HFF-Myc (cell line): Measurements from ENCODE around the gene ATP5PF.
"Not testable (repeated sequence)": the region's sequence is repeated elsewhere in the genome, so short reads cannot be mapped to it uniquely, and the experiment has no call there.

Experiments
- DNase-seq: peaks from one replicate; pipeline ENCODE4 v3.0.0-alpha.2; 2011; ENCODE audit warnings: low read depth; ENCODE audit errors: extremely low read depth
- H3K4me3 ChIP-seq: replicated peaks from 2 replicates; pipeline ENCODE4 v1.5.1; 2011; ENCODE audit warnings: low read depth, mild to moderate bottlenecking, control low read depth, low read length
- CTCF ChIP-seq: IDR thresholded peaks from 2 replicates; pipeline ENCODE4 v1.5.1; 2012; ENCODE audit warnings: mild to moderate bottlenecking, low read depth, low read length, control low read depth; ENCODE audit errors: missing control alignments

Gene ATP5PF

GRCh38 chr21:25701529-25701928 lies 33.2 kb downstream of the ATP5PF start:
- no peak overlapping the region for H3K4me3 ChIP-seq
- TF ChIP-seq CTCF, result no peak
- no peak for DNase-seq

- TF ChIP-seq CTCF, result no peak
- DNase-seq, result no peak
- H3K4me3 ChIP-seq, result no peak overlapping the region
Observed at GRCh38 chr21:25700741-25701140, 34.0 kb downstream of the ATP5PF start.

GRCh38 chr21:25695461-25695860 lies 39.2 kb downstream of the ATP5PF start:
- not testable (repeated sequence) for DNase-seq

GRCh38 chr21:25691976-25692375 lies 42.7 kb downstream of the ATP5PF start:
- TF ChIP-seq CTCF, result no peak
- H3K4me3 ChIP-seq, result no peak overlapping the region
- DNase-seq, result no peak

More at GRCh38 chr21:25695461-25695860, 39.2 kb downstream of the ATP5PF start:
- H3K4me3 ChIP-seq, result not testable (repeated sequence)

GRCh38 chr21:25689226-25689625 lies 45.5 kb downstream of the ATP5PF start:
- no peak for TF ChIP-seq CTCF
- DNase-seq, result no peak
- no peak overlapping the region for H3K4me3 ChIP-seq

DNA sequence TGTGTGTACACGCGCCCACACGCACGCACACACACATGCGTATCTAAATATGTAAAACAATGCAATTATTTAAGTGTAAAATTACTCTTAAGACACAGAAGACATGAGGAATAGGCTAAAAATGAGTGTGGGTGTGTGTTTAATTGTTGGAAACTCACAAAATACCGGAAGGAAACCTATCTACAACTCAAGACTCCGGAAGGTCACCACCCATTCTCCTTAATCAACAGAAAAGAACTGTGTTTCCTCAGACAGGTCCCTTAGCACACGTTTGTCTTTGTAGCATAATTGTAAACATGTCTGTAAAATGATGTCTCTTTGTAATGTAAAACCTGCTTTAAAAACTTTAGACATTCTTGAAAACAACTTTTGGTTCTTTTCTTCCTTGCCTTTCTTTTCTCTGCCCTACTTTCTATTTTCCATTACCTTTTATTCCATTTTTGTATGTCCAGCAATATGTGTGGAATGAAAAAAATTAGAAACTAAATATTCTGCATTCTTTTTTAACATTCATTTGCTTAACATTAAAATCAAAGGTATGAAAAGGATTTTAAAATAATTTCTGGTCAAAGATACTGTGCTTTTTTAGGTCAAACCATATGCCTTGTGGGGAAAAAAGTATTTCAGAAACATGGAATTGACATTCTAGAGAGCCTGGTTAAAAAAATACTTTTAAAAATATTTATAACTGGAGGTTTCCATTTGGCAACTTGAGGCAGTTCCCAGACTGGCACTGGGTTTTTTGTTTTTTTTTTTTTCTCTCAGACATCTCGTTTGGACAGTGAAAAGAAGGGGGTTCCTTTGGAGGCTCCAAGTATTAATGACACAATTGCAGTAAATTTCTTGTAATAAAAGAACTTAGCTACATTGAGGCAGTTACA lies 46.2 kb downstream of the ATP5PF start:
- no peak for TF ChIP-seq CTCF
- no peak overlapping the region for H3K4me3 ChIP-seq
- DNase-seq, result no peak

DNA sequence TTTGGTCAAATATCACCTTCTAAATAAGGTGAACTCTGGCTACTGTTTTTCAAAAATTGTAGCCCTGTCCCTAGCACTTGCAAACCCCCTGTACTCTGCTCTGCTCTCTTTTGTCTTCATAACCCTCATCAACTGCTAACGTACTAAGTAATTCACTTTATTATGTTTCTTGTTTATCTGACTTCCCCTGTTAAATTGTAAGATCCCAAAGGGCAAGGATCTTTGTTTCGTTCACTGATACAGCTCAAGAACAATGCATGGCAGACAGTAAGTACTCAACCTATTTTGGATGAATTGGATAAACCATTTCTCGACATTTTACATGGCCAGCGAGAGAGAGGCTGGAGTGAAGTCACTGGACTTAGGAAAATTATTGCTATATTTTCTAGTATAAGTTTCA lies 46.9 kb downstream of the ATP5PF start:
- no peak for DNase-seq
- no peak overlapping the region for H3K4me3 ChIP-seq
- no peak for TF ChIP-seq CTCF
